GM12892 (cell line): Measurements from ENCODE around the gene CAMK1D.
A peak's percentile ranks its signal among the peaks of the same experiment; 100 is the strongest.

Experiments used
- DNase-seq: peaks from one replicate; pipeline ENCODE4 v3.0.0; 2011; ENCODE audit not compliant: insufficient read length
- FAIRE-seq: peaks from 2 replicates; lab custom pipeline; 2011; peaks lifted over from hg19 to GRCh38; lab: Jason Lieb, UNC
- POLR2A ChIP-seq: IDR thresholded peaks from 2 replicates; pipeline ENCODE4 v1.6.1; 2011; ENCODE audit warnings: low read depth, low read length, control low read depth
- POLR2AphosphoS5 ChIP-seq: IDR thresholded peaks from 2 replicates; pipeline ENCODE4 v1.6.1; 2011; ENCODE audit warnings: low read depth, low read length, control low read depth
- TAF1 ChIP-seq: IDR thresholded peaks from 2 replicates; pipeline ENCODE4 v1.6.1; 2011; ENCODE audit warnings: low read depth, mild to moderate bottlenecking, control low read depth, low read length, borderline replicate concordance

The CAMK1D gene

GRCh38 chr10:12400266-12400931, 51.1 kb downstream of the CAMK1D start:
- TF ChIP-seq POLR2A (no peak), TAF1 (no peak), POLR2AphosphoS5 (no peak)
- no peak for DNase-seq
- FAIRE-seq = no peak

DNA sequence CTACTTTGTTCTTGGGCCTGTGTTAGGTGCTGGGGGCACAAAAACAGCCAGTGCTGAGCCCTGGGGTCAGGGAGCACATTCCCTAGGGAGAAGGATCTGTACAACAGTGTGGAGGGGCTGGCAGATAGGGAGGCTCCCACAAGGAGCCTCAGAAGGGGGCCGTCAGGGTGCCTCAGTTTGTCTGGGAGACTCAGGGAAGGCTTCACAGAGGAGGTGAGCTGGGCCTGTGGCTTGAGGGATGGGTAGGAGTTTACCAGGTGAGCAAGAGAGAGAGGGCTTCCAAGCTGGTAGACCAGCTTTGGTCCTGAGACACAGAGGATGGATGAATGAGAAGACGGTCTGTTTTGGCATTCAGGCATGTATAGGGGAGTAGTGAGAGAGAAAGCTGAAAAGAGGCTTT, 52.1 kb downstream of the CAMK1D start:
- FAIRE-seq (no peak), DNase-seq (no peak)
- TF ChIP-seq POLR2AphosphoS5 = no peak
- no peak for TF ChIP-seq POLR2A
- no peak for TF ChIP-seq TAF1

GRCh38 chr10:12403119-12403518, 53.8 kb downstream of the CAMK1D start:
- FAIRE-seq (no peak), DNase-seq (no peak)
- no peak for TF ChIP-seq TAF1
- no peak for TF ChIP-seq POLR2A
- no peak for TF ChIP-seq POLR2AphosphoS5

- no peak for FAIRE-seq
- DNase-seq = no peak
- TF ChIP-seq TAF1 (no peak), POLR2AphosphoS5 (no peak), POLR2A (no peak)
Measured at GRCh38 chr10:12405342-12406320, 56.3 kb downstream of the CAMK1D start.

GRCh38 chr10:12406764-12407400, 57.5 kb downstream of the CAMK1D start:
- DNase-seq (no peak), FAIRE-seq (no peak)
- TF ChIP-seq POLR2AphosphoS5 (no peak), POLR2A (no peak), TAF1 (no peak)

DNA sequence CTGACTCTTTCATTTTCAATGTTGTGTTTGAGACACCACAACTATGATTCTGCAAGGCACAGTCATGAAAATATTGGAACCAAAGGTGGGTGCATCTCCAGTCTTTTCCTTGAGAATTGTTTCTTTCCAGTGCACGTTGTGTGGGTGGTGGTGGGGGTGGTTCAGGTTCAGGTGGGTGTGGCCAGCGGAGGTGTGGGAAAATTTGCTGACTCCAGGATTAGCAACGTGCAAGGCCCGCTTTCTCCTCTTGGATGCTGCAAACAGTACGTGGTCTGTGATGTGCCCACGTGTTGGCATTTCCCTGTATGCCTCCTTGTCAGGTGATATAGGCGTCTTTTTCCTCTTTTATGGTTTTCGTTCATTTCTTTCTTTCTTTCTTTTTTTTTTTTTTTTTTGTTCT, 59.1 kb downstream of the CAMK1D start:
- DNase-seq (no peak), FAIRE-seq (no peak)
- TF ChIP-seq TAF1 = no peak
- TF ChIP-seq POLR2AphosphoS5 = no peak
- no peak for TF ChIP-seq POLR2A

DNA sequence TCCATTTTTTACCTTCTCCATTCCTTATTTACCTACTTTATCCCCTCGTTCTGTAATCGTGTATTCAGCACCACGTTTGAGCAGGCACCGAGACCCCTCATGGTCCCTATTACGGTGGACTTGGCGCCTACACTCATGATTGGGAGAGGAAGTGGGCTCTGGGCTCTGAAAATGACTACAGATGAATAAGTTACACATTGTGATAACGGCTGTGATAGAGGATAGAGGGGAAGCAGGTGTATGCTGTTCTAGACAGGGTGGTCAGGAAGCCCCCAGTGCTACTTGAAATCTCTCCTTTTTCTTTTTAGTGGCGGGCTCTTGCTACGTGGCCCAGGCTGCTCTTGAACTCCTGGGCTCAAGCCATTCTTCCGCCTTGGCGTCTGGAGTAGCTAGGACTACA, 59.8 kb downstream of the CAMK1D start:
- FAIRE-seq (no peak), DNase-seq (no peak)
- TF ChIP-seq TAF1 = no peak
- TF ChIP-seq POLR2A = no peak
- TF ChIP-seq POLR2AphosphoS5 = no peak

DNA sequence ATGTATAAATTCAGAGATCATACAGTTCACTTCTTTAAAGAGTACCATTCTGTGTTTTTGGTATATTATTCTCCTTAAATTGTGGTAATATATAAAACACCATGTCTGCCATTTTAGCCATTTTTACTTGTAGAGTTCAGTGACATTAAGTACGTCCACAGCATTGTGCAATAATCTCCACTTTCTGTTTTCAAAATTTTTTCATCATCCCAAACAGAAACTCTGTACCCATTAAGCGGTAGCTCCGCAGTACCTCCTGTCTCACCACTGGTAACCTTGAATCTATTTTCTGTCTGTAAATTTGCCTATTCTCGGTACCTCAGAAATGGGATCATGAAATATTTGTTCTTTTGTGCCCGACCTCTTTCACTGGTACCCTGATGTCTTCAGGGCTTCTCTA, 60.3 kb downstream of the CAMK1D start:
- DNase-seq (no peak), FAIRE-seq (no peak)
- TF ChIP-seq POLR2A = no peak
- no peak for TF ChIP-seq TAF1
- no peak for TF ChIP-seq POLR2AphosphoS5

DNA sequence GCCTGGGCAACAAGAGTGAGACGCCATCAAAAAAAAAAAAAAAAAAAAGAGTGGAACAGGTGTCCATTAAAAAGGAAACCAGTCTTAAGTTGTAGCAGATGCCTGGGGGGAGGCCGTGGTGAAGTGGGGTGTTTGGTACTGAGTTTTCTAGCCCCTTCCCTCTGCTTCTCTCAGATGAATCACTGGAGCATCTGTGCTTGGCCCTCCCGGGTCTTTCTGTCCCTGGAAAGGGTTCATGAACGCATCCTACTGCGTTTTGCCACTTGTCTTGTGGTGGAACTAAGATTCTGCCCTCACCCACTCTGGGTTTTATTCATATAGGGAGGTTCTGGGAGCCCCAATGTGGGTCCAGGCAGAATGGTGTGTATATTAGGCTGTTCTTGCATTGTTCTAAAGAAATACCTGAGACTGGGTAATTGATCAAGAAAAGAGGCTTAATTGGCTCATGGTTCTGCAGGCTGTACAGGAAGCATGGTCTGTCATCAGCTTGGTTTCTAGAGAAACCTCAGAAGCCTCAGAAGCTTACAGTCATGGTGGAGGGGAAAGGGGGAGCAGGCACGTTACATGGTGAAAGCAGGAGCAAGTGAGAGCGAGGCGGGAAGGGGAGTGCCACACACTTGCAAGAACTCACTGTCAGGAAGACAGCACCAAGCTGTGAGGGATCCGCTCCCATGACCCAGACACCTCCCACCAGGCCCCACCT, 63.5 kb downstream of the CAMK1D start:
- DNase-seq (no peak), FAIRE-seq (no peak)
- no peak for TF ChIP-seq POLR2A
- no peak for TF ChIP-seq POLR2AphosphoS5
- TF ChIP-seq TAF1 = no peak

DNA sequence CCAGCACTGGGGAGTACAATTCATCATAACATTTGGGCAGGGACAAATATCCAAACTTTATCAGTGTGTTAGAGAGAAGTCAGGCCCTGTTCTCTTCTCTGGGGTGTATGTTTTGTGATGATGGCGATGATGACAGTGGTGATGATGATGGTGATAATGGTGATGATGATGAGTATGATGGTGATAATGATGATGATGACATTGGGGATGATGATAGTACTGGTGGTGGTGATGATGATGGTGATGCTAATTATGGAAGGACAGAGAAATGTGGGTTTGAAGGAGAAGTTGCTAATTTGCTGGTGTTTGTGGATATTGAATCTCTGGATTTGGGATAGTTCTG, 64.0 kb downstream of the CAMK1D start:
- FAIRE-seq (peak; percentile 80), DNase-seq (no peak)
- TF ChIP-seq TAF1 (no peak), POLR2AphosphoS5 (no peak), POLR2A (no peak)

GRCh38 chr10:12414278-12414989, 65.1 kb downstream of the CAMK1D start:
- TF ChIP-seq POLR2AphosphoS5 = no peak
- no peak for TF ChIP-seq TAF1
- TF ChIP-seq POLR2A = no peak
- DNase-seq (no peak), FAIRE-seq (no peak)
